NCI-H82 treated with DMSO at 0.1 percent for 48 hours (cell line): ENCODE data around the gene TMEM87B.
"Not testable (repeated sequence)": the region's sequence is repeated elsewhere in the genome, so short reads cannot be mapped to it uniquely, and the experiment has no call there.

Experiments
- DNase-seq: peaks from one replicate; lab custom pipeline; 2025; ENCODE audit not compliant: unreplicated experiment; lab: John Stamatoyannopoulos, UW

TMEM87B gene

DNA sequence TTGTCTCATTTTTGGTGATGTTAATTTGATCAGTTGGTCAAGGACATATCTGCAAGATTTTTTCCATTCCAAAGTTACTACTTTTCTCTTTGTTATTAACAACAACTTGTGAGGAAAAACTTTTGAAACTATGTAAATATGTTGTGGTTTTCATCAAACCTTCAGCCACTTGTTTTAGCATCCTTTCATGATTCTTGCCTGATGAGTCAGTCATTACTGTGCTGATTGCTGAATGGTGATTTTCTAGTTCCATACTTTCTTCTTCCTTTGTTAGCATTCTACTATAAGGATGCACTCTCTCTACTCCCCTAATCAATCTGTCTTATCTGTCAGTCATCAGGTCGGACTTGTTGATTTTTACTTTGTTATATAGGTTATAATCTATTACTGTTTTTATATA, 10.9 kb downstream of the TMEM87B start:
- DNase-seq = no peak

GRCh38 chr2:112069794-112070193, 14.7 kb downstream of the TMEM87B start:
- not testable (repeated sequence) for DNase-seq

- DNase-seq = no peak
Measured at GRCh38 chr2:112073875-112074274, 18.8 kb downstream of the TMEM87B start.

GRCh38 chr2:112074506-112074905, 19.4 kb downstream of the TMEM87B start:
- DNase-seq = no peak

DNA sequence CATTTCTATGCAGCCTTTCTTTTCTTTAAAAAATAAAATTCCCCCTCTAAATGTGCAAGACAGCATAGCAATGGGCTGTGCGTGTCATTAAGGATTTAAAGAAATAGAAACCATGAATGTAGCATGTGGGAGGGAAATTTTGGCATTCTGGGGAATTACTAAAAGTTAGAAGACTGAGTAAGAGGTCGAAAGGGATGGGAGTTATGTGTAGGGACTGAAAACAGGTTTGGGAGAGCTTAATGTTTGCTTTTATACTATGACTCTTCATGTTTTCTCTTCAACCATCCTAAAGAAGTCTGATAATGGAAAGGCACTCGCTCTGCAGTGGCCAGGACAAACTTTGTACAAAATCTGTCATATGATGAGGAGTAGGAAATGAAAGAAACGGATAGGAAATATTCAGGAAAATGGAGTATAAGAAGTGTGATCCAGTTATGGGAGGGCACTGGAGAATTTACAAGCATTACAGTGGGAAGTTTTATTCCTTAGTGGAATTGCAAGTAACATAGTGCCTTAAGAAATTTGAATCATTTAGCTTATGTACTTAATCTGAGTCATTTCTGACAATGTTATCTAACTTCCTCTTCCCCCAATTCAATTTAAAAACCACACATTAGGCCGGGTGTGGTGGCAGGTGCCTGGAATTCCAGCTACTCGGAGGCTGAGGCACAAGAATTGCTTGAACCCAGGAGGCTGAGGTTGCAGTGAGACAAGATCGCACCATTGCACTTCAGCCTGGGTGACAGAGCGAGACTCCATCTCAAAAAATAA, 20.6 kb downstream of the TMEM87B start:
- no peak for DNase-seq

DNA sequence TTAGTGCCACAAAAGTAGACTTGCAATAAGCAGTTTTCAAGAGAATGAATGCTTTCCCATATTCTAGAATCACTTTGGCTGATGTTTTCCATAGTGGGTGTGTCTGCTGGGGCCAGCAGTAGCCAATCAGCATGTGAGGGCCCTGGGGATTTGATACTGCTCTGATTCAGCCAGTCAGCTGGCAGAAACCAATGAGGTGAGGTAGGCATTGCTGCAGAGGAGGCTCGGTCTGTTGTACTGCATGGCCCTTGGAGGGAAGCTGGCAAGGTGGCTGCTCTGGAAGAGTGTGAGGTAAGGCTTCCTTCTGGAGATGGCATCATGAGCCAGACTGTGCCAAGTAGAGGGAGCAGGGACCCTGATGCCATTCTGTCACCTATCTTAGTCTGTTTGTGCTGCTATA, 22.7 kb downstream of the TMEM87B start:
- no peak for DNase-seq

DNA sequence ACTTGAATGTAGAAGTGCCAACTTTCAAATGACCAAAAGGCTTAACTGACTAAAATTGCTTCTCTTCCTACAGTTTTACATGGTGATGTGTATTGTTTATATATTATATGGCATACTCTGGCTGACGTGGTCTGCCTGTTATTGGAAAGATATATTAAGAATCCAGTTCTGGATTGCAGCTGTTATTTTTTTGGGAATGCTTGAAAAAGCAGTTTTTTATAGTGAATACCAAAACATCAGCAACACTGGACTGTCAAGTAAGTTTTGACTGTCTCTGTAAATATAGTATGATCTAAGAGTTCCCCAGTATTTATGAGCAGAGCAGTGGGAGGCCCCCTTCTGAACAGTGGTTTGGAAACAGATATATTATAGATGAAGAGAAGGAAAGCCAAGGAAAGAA, 26.2 kb downstream of the TMEM87B start:
- DNase-seq = no peak

DNA sequence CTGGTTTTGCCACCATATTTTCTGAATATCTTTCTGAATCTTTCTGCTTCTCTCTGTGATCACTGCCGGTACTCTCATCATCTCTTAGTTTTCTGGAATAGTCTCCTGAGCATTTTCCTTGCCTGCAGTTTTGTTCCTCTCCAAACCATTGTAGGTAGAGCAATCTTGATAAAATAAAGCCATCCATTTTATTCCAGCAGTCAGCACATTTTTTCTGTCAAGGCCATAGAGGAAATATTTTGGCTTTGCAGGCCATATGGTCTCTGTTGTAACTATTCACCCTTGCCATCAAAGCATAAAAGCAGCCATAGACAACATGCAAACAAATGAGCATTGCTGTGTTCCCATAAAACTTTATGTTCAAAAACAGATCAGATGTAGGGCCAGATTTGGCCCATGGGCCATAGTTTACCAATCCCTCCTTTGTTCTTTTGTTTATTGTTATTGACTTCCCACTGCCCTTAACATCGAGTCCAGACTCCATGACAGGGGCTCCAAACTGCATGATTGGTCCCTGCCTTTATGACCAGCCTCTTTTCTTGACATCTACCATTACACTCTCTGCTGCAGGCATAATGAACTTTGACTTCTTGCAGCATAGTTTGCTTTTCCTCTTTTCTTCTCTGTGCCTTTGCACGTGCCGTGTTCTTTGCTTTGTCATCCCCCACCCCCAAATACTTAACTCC, 29.8 kb downstream of the TMEM87B start:
- no peak for DNase-seq

GRCh38 chr2:112085375-112085730, 30.3 kb downstream of the TMEM87B start:
- no peak for DNase-seq

GRCh38 chr2:112085916-112086669, 31.0 kb downstream of the TMEM87B start:
- no peak for DNase-seq

DNA sequence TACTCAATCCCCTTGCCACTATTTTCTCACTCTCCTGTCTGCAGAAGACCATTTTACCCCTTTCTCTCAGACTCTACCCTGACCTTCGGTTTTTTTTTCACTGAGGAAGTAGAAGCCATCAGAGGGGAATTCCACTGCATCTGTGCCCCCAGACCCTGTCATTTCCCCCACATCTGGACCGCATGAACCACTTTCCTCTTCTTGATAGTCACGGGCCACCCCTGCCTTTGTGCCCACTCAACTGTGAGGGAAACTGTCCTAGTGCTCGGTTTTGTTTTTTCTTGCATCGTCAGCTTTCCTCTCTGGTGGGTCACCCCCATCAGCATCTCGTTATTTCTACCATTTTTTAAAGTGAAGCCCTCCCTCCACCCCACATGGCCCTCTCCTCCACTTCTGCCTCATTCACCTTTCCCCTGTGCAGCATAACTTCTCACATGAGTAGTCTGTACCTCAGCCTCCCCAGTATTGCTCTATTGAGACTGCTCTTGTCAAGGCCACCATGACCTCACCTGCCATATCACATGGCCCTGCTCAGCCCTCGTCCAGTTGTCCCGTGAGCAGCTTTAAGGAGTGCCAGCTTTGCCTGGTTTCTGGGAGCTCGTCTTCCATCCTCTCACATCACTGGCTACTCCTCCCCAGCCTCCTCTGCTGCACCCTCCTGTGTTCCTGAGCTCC, 32.4 kb downstream of the TMEM87B start:
- no peak for DNase-seq

GRCh38 chr2:112089375-112089774, 34.3 kb downstream of the TMEM87B start:
- DNase-seq = no peak

- DNase-seq = no peak
Measured at GRCh38 chr2:112092286-112093041, 37.4 kb downstream of the TMEM87B start.

DNA sequence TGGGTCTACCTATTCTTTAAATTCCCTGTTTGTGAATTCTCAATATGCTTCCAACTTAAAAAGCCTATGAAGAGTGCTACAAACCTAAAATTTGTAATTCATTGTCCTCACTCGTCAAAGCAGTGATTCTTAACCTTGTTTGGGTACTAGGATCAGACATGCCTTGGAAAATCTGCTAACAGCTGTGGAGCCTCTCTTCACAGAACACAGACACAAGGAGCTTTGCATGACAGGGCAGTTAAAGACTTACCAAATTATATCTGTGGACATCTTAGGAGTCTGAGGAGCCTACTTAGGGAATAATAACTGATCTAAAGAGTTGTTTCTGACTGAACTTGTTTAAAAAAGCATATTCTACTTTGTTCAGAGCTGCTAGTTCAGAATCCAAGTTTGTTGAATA, 38.1 kb downstream of the TMEM87B start:
- DNase-seq = no peak

DNA sequence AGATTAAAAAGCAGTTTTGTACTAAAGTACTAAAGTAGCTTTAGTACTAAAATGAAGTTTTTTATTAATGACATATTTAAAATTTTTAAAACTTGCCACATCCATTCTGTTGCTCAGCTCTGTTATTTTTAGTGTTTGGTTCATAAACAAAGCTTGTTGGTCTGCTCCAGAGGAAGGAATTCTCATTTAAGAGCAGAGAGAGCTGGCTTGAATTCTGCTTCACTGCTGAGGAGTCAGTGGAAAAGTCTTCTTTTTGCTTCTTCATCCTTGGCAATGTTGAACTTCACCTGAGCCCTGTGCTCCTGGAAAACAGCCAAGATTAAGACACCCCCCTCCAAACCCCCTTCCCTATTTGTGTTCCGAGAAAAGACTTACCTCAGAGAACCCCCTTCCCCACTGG, 40.6 kb downstream of the TMEM87B start:
- no peak for DNase-seq

GRCh38 chr2:112096098-112096497, 41.0 kb downstream of the TMEM87B start:
- no peak for DNase-seq

GRCh38 chr2:112108178-112108832, 53.2 kb downstream of the TMEM87B start:
- no peak for DNase-seq

GRCh38 chr2:112109278-112109677, 54.2 kb downstream of the TMEM87B start:
- DNase-seq = no peak

GRCh38 chr2:112110966-112111365, 55.9 kb downstream of the TMEM87B start:
- DNase-seq = no peak

GRCh38 chr2:112113354-112113753, 58.3 kb downstream of the TMEM87B start:
- not testable (repeated sequence) for DNase-seq
